Measurements from ENCODE around the gene DYNC2I2. TPM values are rescaled to one million over a fixed set of nuclear protein-coding genes. Genes with fewer than 3 reads are reported as not detected.
A peak's percentile ranks its signal among the peaks of the same experiment; 100 is the strongest.
"Not testable (repeated sequence)": the region's sequence is repeated elsewhere in the genome, so short reads cannot be mapped to it uniquely, and the experiment has no call there.

DYNC2I2 gene
- total and polyA plus RNA-seq, 3 experiments from 2014 or later: 3.0 to 68.6 (median 67.7) TPM

GRCh38 chr9:128684065-128684324 lies 27.3 kb upstream of the DYNC2I2 start:
- H3K27me3 Mint-ChIP-seq: no peaks in the 10 kb centered on the region
- Histone ChIP-seq H3K36me3 (ENCODE audit: insufficient read depth, low read length) (no peaks in the 10 kb centered on the region), H3K27ac (ENCODE audit: low read depth, low read length) (peak overlapping the region; percentile 8), H3K4me3 (ENCODE audit: low read length) (peak overlapping the region; percentile 81), H3K4me1 (ENCODE audit: insufficient read depth, low read length) (peaks cover 52% of the 10 kb centered on the region), H3K9me3 (ENCODE audit: low read length) (no peaks in the 10 kb centered on the region), H3K27me3 (ENCODE audit: insufficient read depth, low read length, poor library complexity, severe bottlenecking) (no peaks in the 10 kb centered on the region)
- CTCF ChIA-PET: interaction anchor here (0.8 to 1.2 kb wide), 3 partner anchors 18 to 26 kb away, joined by 3 to 6 read pairs (median 3); partner anchors contain the start of gene PKN3
- peaks cover 42 to 60% (median 53%) of the 10 kb centered on the region in 3 donors for H3K4me1 Mint-ChIP-seq
- peak overlapping the region; percentile 92 to 98 (median 95) for H3K4me3 Mint-ChIP-seq
- H3K27ac Mint-ChIP-seq: peak overlapping the region; percentile 93 to 99 (median 96)
- POLR2A ChIA-PET: interaction anchor here (0.5 to 1.3 kb wide), 6 partner anchors 9 to 87 kb away, joined by 3 to 6 read pairs (median 4); partner anchors contain the start of gene ZDHHC12
- peaks cover 0 to 9% (median 0%) of the 10 kb centered on the region in 3 donors for H3K36me3 Mint-ChIP-seq
- no peaks in the 10 kb centered on the region for H3K9me3 Mint-ChIP-seq
- no peak for DNase-seq

GRCh38 chr9:128683340-128684064 lies 26.9 kb upstream of the DYNC2I2 start:
- Mint-ChIP-seq H3K36me3 (peaks cover 0 to 9% (median 0%) of the 10 kb centered on the region in 3 donors), H3K4me1 (peaks cover 42 to 60% (median 53%) of the 10 kb centered on the region in 3 donors), H3K9me3 (no peaks in the 10 kb centered on the region), H3K27ac (peak overlapping the region; percentile 93 to 99 (median 96)), H3K27me3 (no peaks in the 10 kb centered on the region), H3K4me3 (peak overlapping the region; percentile 92 to 98 (median 95))
- H3K27me3 ChIP-seq (ENCODE audit: insufficient read depth, low read length, poor library complexity, severe bottlenecking): no peaks in the 10 kb centered on the region
- CTCF ChIA-PET: interaction anchor here (1.2 kb wide), 1 partner anchor 19 kb away, joined by 3 read pairs; the partner anchor contains the start of gene PKN3
- POLR2A ChIA-PET: interaction anchor here (0.6 to 1.3 kb wide), 6 partner anchors 10 to 346 kb away, joined by 3 to 5 read pairs (median 4); partner anchors contain the start of gene ZDHHC12
- peak in 4 of 5 donors; percentile 12 to 27 (median 17) for DNase-seq
- H3K4me1 ChIP-seq (ENCODE audit: insufficient read depth, low read length): peaks cover 51% of the 10 kb centered on the region
- no peaks in the 10 kb centered on the region for H3K36me3 ChIP-seq (ENCODE audit: insufficient read depth, low read length)
- H3K4me3 ChIP-seq (ENCODE audit: low read length): peak overlapping the region; percentile 81
- H3K27ac ChIP-seq (ENCODE audit: low read depth, low read length): peak overlapping the region; percentile 8
- H3K9me3 ChIP-seq (ENCODE audit: low read length): no peaks in the 10 kb centered on the region

- POLR2A ChIA-PET: no interaction called here
These were observed 21.1 kb upstream of the DYNC2I2 start for GRCh38 chr9:128677794-128678193.

GRCh38 chr9:128675382-128675781 lies 18.7 kb upstream of the DYNC2I2 start:
- Histone ChIP-seq H3K9me3 (ENCODE audit: low read length) (no peaks in the 10 kb centered on the region), H3K27ac (ENCODE audit: low read depth, low read length) (no peak overlapping the region), H3K4me1 (ENCODE audit: insufficient read depth, low read length) (no peaks in the 10 kb centered on the region), H3K27me3 (ENCODE audit: insufficient read depth, low read length, poor library complexity, severe bottlenecking) (no peaks in the 10 kb centered on the region), H3K4me3 (ENCODE audit: low read length) (no peak overlapping the region), H3K36me3 (ENCODE audit: insufficient read depth, low read length) (no peaks in the 10 kb centered on the region)
- no peak overlapping the region for H3K4me3 Mint-ChIP-seq
- ChIA-PET CTCF (no interaction called here), POLR2A (interaction anchor here (0.5 kb wide), 1 partner anchor 361 kb away, joined by 3 read pairs; the partner anchor contains the start of gene MIGA2)
- no peaks in the 10 kb centered on the region for H3K27me3 Mint-ChIP-seq
- no peak overlapping the region for H3K27ac Mint-ChIP-seq
- no peaks in the 10 kb centered on the region for H3K4me1 Mint-ChIP-seq
- no peaks in the 10 kb centered on the region for H3K9me3 Mint-ChIP-seq
- peaks cover 0 to 2% (median 0%) of the 10 kb centered on the region in 3 donors for H3K36me3 Mint-ChIP-seq
- DNase-seq: no peak

More at GRCh38 chr9:128677794-128678193, 21.1 kb upstream of the DYNC2I2 start:
- no peaks in the 10 kb centered on the region for H3K9me3 Mint-ChIP-seq
- peaks cover 2 to 6% (median 5%) of the 10 kb centered on the region in 3 donors for H3K4me1 Mint-ChIP-seq
- peaks cover under 1% of the 10 kb centered on the region for H3K4me1 ChIP-seq (ENCODE audit: insufficient read depth, low read length)
- CTCF ChIA-PET: interaction anchor here (0.7 to 1.0 kb wide), 2 partner anchors 25 to 107 kb away, joined by 3 read pairs; no protein-coding TSS in a partner anchor
- no peak overlapping the region for H3K27ac Mint-ChIP-seq
- no peaks in the 10 kb centered on the region for H3K9me3 ChIP-seq (ENCODE audit: low read length)
- H3K4me3 ChIP-seq (ENCODE audit: low read length): no peak overlapping the region
- no peaks in the 10 kb centered on the region for H3K27me3 Mint-ChIP-seq
- H3K36me3 Mint-ChIP-seq: peaks cover 0 to 4% (median 0%) of the 10 kb centered on the region in 3 donors
- no peak overlapping the region for H3K27ac ChIP-seq (ENCODE audit: low read depth, low read length)
- DNase-seq: no peak
- H3K4me3 Mint-ChIP-seq: no peak overlapping the region
- H3K36me3 ChIP-seq (ENCODE audit: insufficient read depth, low read length): no peaks in the 10 kb centered on the region
- H3K27me3 ChIP-seq (ENCODE audit: insufficient read depth, low read length, poor library complexity, severe bottlenecking): no peaks in the 10 kb centered on the region

- H3K9me3 Mint-ChIP-seq: no peaks in the 10 kb centered on the region
- CTCF ChIA-PET: interaction anchor here (0.9 kb wide), 1 partner anchor 9 kb away, joined by 3 read pairs; no protein-coding TSS in a partner anchor
These were observed 13.1 kb upstream of the DYNC2I2 start for GRCh38 chr9:128669786-128670185.

GRCh38 chr9:128666481-128666941 lies 9.9 kb upstream of the DYNC2I2 start:
- H3K27ac Mint-ChIP-seq; H3K9me3 Mint-ChIP-seq; H3K36me3 Mint-ChIP-seq; H3K27me3 ChIP-seq (ENCODE audit: insufficient read depth, low read length, poor library complexity, severe bottlenecking); H3K36me3 ChIP-seq (ENCODE audit: insufficient read depth, low read length); H3K4me1 Mint-ChIP-seq; H3K27ac ChIP-seq (ENCODE audit: low read depth, low read length); H3K4me3 ChIP-seq (ENCODE audit: low read length); H3K27me3 Mint-ChIP-seq; H3K4me3 Mint-ChIP-seq; H3K9me3 ChIP-seq (ENCODE audit: low read length); H3K4me1 ChIP-seq (ENCODE audit: insufficient read depth, low read length); CTCF ChIA-PET: not testable (repeated sequence)
- peak in 1 of 5 donors; percentile 10 for DNase-seq
- POLR2A ChIA-PET: interaction anchor here (0.7 kb wide), 1 partner anchor 18 kb away, joined by 6 read pairs; no protein-coding TSS in a partner anchor

More at GRCh38 chr9:128669786-128670185, 13.1 kb upstream of the DYNC2I2 start:
- H3K36me3 Mint-ChIP-seq: no peaks in the 10 kb centered on the region
- H3K27ac Mint-ChIP-seq: no peak overlapping the region
- DNase-seq: no peak
- H3K4me1 Mint-ChIP-seq: no peaks in the 10 kb centered on the region
- no peaks in the 10 kb centered on the region for H3K27me3 ChIP-seq (ENCODE audit: insufficient read depth, low read length, poor library complexity, severe bottlenecking)
- no peak overlapping the region for H3K4me3 ChIP-seq (ENCODE audit: low read length)
- no peak overlapping the region for H3K27ac ChIP-seq (ENCODE audit: low read depth, low read length)
- H3K4me3 Mint-ChIP-seq: no peak overlapping the region
- POLR2A ChIA-PET: no interaction called here
- no peaks in the 10 kb centered on the region for H3K4me1 ChIP-seq (ENCODE audit: insufficient read depth, low read length)
- no peaks in the 10 kb centered on the region for H3K27me3 Mint-ChIP-seq
- no peaks in the 10 kb centered on the region for H3K36me3 ChIP-seq (ENCODE audit: insufficient read depth, low read length)
- H3K9me3 ChIP-seq (ENCODE audit: low read length): no peaks in the 10 kb centered on the region

- H3K36me3 ChIP-seq (ENCODE audit: insufficient read depth, low read length): no peaks in the 10 kb centered on the region
- no peaks in the 10 kb centered on the region for H3K9me3 ChIP-seq (ENCODE audit: low read length)
- DNase-seq: no peak
- Mint-ChIP-seq H3K4me3 (peak overlapping the region in 3 of 7 donors; percentile 51 to 95 (median 94)), H3K27ac (peak overlapping the region in 2 of 8 donors; percentile 40 to 99), H3K9me3 (no peaks in the 10 kb centered on the region), H3K36me3 (peaks cover 0 to 4% (median 0%) of the 10 kb centered on the region in 3 donors), H3K27me3 (peaks cover 0 to 2% of the 10 kb centered on the region in 2 donors), H3K4me1 (peaks cover 7 to 8% (median 8%) of the 10 kb centered on the region in 3 donors)
- H3K27ac ChIP-seq (ENCODE audit: low read depth, low read length): no peak overlapping the region
- no peaks in the 10 kb centered on the region for H3K27me3 ChIP-seq (ENCODE audit: insufficient read depth, low read length, poor library complexity, severe bottlenecking)
- no peak overlapping the region for H3K4me3 ChIP-seq (ENCODE audit: low read length)
- POLR2A ChIA-PET: no interaction called here
- CTCF ChIA-PET: interaction anchor here (0.7 to 1.4 kb wide), 3 partner anchors 27 to 67 kb away, joined by 3 to 4 read pairs (median 3); no protein-coding TSS in a partner anchor
- peaks cover 8% of the 10 kb centered on the region for H3K4me1 ChIP-seq (ENCODE audit: insufficient read depth, low read length)
These were observed 1.1 kb upstream of the DYNC2I2 start for GRCh38 chr9:128657796-128658195.

GRCh38 chr9:128657344-128657704 lies 677 bp upstream of the DYNC2I2 start:
- peak overlapping the region; percentile 88 to 99 (median 99) for H3K27ac Mint-ChIP-seq
- no peaks in the 10 kb centered on the region for H3K36me3 ChIP-seq (ENCODE audit: insufficient read depth, low read length)
- peaks cover 8% of the 10 kb centered on the region for H3K4me1 ChIP-seq (ENCODE audit: insufficient read depth, low read length)
- no peak for DNase-seq
- no peaks in the 10 kb centered on the region for H3K27me3 ChIP-seq (ENCODE audit: insufficient read depth, low read length, poor library complexity, severe bottlenecking)
- no peaks in the 10 kb centered on the region for H3K9me3 ChIP-seq (ENCODE audit: low read length)
- ChIA-PET POLR2A (interaction anchor here (1.2 kb wide), 1 partner anchor 32 kb away, joined by 5 read pairs; no protein-coding TSS in a partner anchor), CTCF (interaction anchor here (0.7 to 1.4 kb wide), 3 partner anchors 27 to 67 kb away, joined by 3 to 4 read pairs (median 3); no protein-coding TSS in a partner anchor)
- peaks cover 0 to 4% (median 0%) of the 10 kb centered on the region in 3 donors for H3K36me3 Mint-ChIP-seq
- H3K27me3 Mint-ChIP-seq: peaks cover 0 to 2% of the 10 kb centered on the region in 2 donors
- H3K9me3 Mint-ChIP-seq: no peaks in the 10 kb centered on the region
- H3K4me3 Mint-ChIP-seq: peak overlapping the region; percentile 85 to 95 (median 94)
- H3K4me1 Mint-ChIP-seq: peaks cover 7 to 8% (median 8%) of the 10 kb centered on the region in 3 donors
- peak overlapping the region; percentile 98 for H3K4me3 ChIP-seq (ENCODE audit: low read length)
- peak overlapping the region; percentile 99 for H3K27ac ChIP-seq (ENCODE audit: low read depth, low read length)
